NCI-H187 treated with DMSO at 0.1 percent for 48 hours (cell line): ENCODE results near the gene CAPN10.
A peak's percentile ranks its signal among the peaks of the same experiment; 100 is the strongest.
"Not testable (repeated sequence)": the region's sequence is repeated elsewhere in the genome, so short reads cannot be mapped to it uniquely, and the experiment has no call there.

ENCODE experiments used
- DNase-seq: peaks from one replicate; lab custom pipeline; 2025; lab: John Stamatoyannopoulos, UW

Gene CAPN10

GRCh38 chr2:240603081-240603835 is 16.7 kb downstream of the CAPN10 start:
- no peak for DNase-seq

GRCh38 chr2:240603846-240604245 is 17.3 kb downstream of the CAPN10 start:
- no peak for DNase-seq

GRCh38 chr2:240604291-240604938 is 17.9 kb downstream of the CAPN10 start:
- DNase-seq = no peak

- no peak for DNase-seq
Observed at GRCh38 chr2:240604939-240605716, 18.6 kb downstream of the CAPN10 start.

- DNase-seq = no peak
Observed at GRCh38 chr2:240605867-240606743, 19.6 kb downstream of the CAPN10 start.

- DNase-seq = no peak
Observed at GRCh38 chr2:240611601-240612210, 25.2 kb downstream of the CAPN10 start.

- no peak for DNase-seq
Observed at GRCh38 chr2:240613781-240614180, 27.2 kb downstream of the CAPN10 start.

GRCh38 chr2:240614391-240614790 is 27.9 kb downstream of the CAPN10 start:
- no peak for DNase-seq

- no peak for DNase-seq
Observed at GRCh38 chr2:240615396-240615795, 28.9 kb downstream of the CAPN10 start.

GRCh38 chr2:240615820-240616547 is 29.4 kb downstream of the CAPN10 start:
- no peak for DNase-seq

- DNase-seq = not testable (repeated sequence)
Observed at GRCh38 chr2:240616860-240617666, 30.5 kb downstream of the CAPN10 start.

- DNase-seq = peak; percentile 0
Observed at GRCh38 chr2:240618776-240619175, 32.2 kb downstream of the CAPN10 start.

GRCh38 chr2:240619506-240620148 is 33.1 kb downstream of the CAPN10 start:
- DNase-seq = no peak

- DNase-seq = no peak
Observed at GRCh38 chr2:240620149-240620731, 33.7 kb downstream of the CAPN10 start.

- no peak for DNase-seq
Observed at GRCh38 chr2:240620859-240621258, 34.3 kb downstream of the CAPN10 start.

- no peak for DNase-seq
Observed at GRCh38 chr2:240622060-240622411, 35.5 kb downstream of the CAPN10 start.

GRCh38 chr2:240622531-240623235 is 36.1 kb downstream of the CAPN10 start:
- DNase-seq = no peak

GRCh38 chr2:240623531-240624010 is 37.0 kb downstream of the CAPN10 start:
- DNase-seq = no peak
